Ovary (tissue), 10 donors: ENCODE data around the gene VEPH1. TPM values are rescaled to one million over a fixed set of nuclear protein-coding genes. Genes with fewer than 3 reads are reported as not detected.

ENCODE experiments used
- DNase-seq, 5 donors: peaks; one replicate each; pipeline ENCODE4 v3.0.0-alpha.2; 2019 to 2020
- H3K27ac ChIP-seq, 2 donors: fragments of 200-600 bp; one replicate each; pipeline versions ENCODE4 v1.5.1 to v1.8.0; 2019 to 2022
- H3K27me3 ChIP-seq: fragments of 200-600 bp; one replicate; pipeline ENCODE4 v1.8.0; 2022
- H3K36me3 ChIP-seq: fragments of 200-600 bp; sonication (generic); one replicate; pipeline ENCODE4 v1.5.1; 2019
- H3K4me1 ChIP-seq: one replicate; pipeline ENCODE4 v1.8.1; 2013; ENCODE audit warnings: mild to moderate bottlenecking, moderate library complexity; ENCODE audit not compliant: insufficient read depth
- H3K4me3 ChIP-seq: fragments of 200-600 bp; sonication (generic); one replicate; pipeline ENCODE4 v1.5.1; 2017
- H3K9me3 ChIP-seq, 2 donors: fragments of 200-600 bp in 1 of 2; sonication (generic) in 1 of 2; one replicate each; pipeline versions ENCODE4 v1.5.1 to v1.8.1; 2013 to 2019; ENCODE audit warnings: mild to moderate bottlenecking in 1 of 2, moderate library complexity in 1 of 2
- EP300 ChIP-seq: sonication (generic); formaldehyde crosslinking; IDR thresholded peaks from one replicate; pipeline ENCODE4 v1.6.1; 2017; ENCODE audit warnings: antibody characterized with exemption
- POLR2A ChIP-seq: fragments of 450-650 bp; IDR thresholded peaks from one replicate; pipeline ENCODE4 v1.6.1; 2017; ENCODE audit warnings: antibody characterized with exemption, mild to moderate bottlenecking, moderate library complexity
- WGBS, 3 donors: extraction: QIAGEN DNeasy Blood & Tissue Kit in 1 of 3; methylation state at CpG; one replicate each; pipeline versions ENCODE4 v1.1.5 to v1.1.7; 2013 to 2017; 5-methylcytosine and 5-hydroxymethylcytosine counted together
- intact Hi-C, 4 donors: fragments of 100-400 bp; cut with DNase I; formaldehyde crosslinking; loops; one replicate each; pipeline versions ENCODE4 v1.11.0 to v1.15.1; 2022 to 2023
- long read RNA-seq, 3 donors: library from polyadenylated mRNA in 2 of 3; unstranded in 2 of 3; transcript quantifications; one replicate each; pipeline ENCODE4 v2.0.0 and lab custom pipeline, GENCODE V29; 2021 to 2026
- polyA plus RNA-seq, 2 donors: library from polyadenylated mRNA; stranded (reverse); fragments of 200-250 nt in 1 of 2; fragments of 350-450 nt in 1 of 2; fragmentation: Illumina TruSeq in 1 of 2; extraction: RNeasy Lipid Tissue Mini Kit (QIAGEN cat#74804) in 1 of 2; gene quantifications; one replicate each; pipeline ENCODE4 v1.2.3, GENCODE V29; 2013 to 2014
- total RNA-seq, 7 donors: library from RNA; depleted of rRNA in 2 of 7; stranded (reverse); fragments of >200 nt in 2 of 7; fragmentation: NEBNext Ultra II Directional in 3 of 7; extraction: Animal tissue kit (Norgen Biotek cat#: 25700) in 3 of 7; gene quantifications; one replicate each; pipeline versions ENCODE4 v1.1.0 to v1.2.4, GENCODE V29; 2016 to 2023
- TF ChIP-seq, protein P1 (sequence below), 3 donors: fragments of 450-650 bp in 2 of 3; fragments of 200-600 bp in 1 of 3; IDR thresholded peaks; one replicate each; pipeline versions ENCODE4 v1.5.1 to v1.8.0; 2016 to 2022; ENCODE audit warnings: antibody characterized with exemption in 3 of 3, mild to moderate bottlenecking in 1 of 3
- donor health status: DM: no; HTN: no; CAD: no; lungs with moderate emphysema.
- donor health status: DM: no; HTN: no; CAD: no.
- donor health status: Bipolar disorder and iron deficiency.
- donor health status: DM: yes; HTN: yes; CAD: no.
- donor health status: DM: no; HTN: no; CAD: no.
- donor health status: DM: yes; HTN: yes; CAD: no.

VEPH1 gene
- 1 to 10 TPM in 5 of 7 donors, under 1 TPM in 1, not detected in 1; 0.23 to 4.6 (median 1.9) TPM for total RNA-seq
- 1 to 10 TPM in 1 of 2 donors, under 1 TPM in 1; 0.48 to 1.3 TPM for polyA plus RNA-seq
- long read RNA-seq, donor 1 = 0 reads
- long read RNA-seq, donor 2 = 0 reads
- long read RNA-seq, donor 3, partial matches to known transcripts = 0 of 1 reads
- long read RNA-seq, donor 3, other reads (novel, unspliced or antisense) = 0 of 1 reads

GRCh38 chr3:157502916-157503595 is at the start of gene VEPH1:
Gene VEPH1 (minus strand): TSS chr3:157503416. CDS start chr3:157495349, 8,067 bp downstream.
- H3K36me3 ChIP-seq = no peaks in the 10 kb centered on the region
- H3K4me3 ChIP-seq = no peak within 1 kb of the TSS
- peaks cover 1% of the 10 kb centered on the region for H3K4me1 ChIP-seq
- intact Hi-C loops = no loop called here
- no peak for DNase-seq
- H3K27ac ChIP-seq = no peak within 1 kb of the TSS
- H3K27me3 ChIP-seq = no peaks in the 10 kb centered on the region
- no peaks in the 10 kb centered on the region for H3K9me3 ChIP-seq
- TF ChIP-seq, protein P1, sequence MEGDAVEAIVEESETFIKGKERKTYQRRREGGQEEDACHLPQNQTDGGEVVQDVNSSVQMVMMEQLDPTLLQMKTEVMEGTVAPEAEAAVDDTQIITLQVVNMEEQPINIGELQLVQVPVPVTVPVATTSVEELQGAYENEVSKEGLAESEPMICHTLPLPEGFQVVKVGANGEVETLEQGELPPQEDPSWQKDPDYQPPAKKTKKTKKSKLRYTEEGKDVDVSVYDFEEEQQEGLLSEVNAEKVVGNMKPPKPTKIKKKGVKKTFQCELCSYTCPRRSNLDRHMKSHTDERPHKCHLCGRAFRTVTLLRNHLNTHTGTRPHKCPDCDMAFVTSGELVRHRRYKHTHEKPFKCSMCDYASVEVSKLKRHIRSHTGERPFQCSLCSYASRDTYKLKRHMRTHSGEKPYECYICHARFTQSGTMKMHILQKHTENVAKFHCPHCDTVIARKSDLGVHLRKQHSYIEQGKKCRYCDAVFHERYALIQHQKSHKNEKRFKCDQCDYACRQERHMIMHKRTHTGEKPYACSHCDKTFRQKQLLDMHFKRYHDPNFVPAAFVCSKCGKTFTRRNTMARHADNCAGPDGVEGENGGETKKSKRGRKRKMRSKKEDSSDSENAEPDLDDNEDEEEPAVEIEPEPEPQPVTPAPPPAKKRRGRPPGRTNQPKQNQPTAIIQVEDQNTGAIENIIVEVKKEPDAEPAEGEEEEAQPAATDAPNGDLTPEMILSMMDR (IDR thresholded peaks at IDR 0.05) = no peak
- TF ChIP-seq POLR2A = no peak
- TF ChIP-seq EP300 = no peak
- WGBS, 3 donors = 56 to 62% (median 56%) methylated on average over 7 of the region's 7 CpGs

DNA sequence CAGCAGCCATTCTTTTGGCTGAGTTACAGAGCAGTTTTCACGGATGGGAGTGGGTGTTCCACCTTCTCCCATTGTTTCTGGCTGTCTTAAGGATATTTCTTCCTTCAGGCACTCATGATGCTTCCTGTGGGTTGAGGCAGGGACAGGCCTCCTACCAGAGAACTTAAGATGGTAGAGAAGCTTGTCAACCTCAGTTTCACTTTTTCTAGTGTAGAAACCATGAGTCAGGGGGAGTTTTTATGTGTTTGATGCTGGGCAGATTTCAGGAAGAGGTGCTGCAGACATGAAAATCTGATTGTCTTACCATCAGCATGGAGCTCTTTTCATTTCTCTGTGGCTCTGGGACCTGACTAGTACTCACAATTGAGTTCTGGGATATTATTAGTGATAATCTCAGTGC is 48.7 kb upstream of the VEPH1 start:
- Histone ChIP-seq H3K27ac (no peak overlapping the region), H3K4me1 (no peaks in the 10 kb centered on the region), H3K36me3 (no peaks in the 10 kb centered on the region), H3K4me3 (no peak overlapping the region), H3K9me3 (no peaks in the 10 kb centered on the region), H3K27me3 (no peaks in the 10 kb centered on the region)
- intact Hi-C loops = no loop called here
- no peak for TF ChIP-seq EP300
- TF ChIP-seq POLR2A = no peak
- TF ChIP-seq, protein P1 (IDR thresholded peaks at IDR 0.05) = no peak
- 69 to 94% (median 74%) methylated on average over 1 of the region's 1 CpG for WGBS, 3 donors
- DNase-seq = no peak

DNA sequence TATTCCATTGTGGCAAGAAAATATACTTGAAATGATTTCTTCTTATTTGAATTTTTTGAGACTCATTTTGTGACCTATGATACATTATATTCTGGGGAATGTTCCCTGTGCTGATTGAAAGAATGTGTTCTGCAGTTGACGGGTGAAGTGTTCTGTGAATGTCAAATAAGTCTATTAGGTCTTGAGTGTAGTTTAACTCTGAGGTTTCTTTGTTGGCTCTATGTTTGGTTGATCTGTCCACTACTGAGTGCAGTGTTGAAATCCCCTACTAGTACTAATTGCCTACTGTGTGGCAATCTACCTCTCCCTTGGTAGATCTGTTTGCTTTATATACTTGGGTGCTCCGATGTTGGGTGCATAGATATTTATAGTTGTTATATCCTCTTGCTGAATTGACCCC is 46.3 kb upstream of the VEPH1 start:
- no peaks in the 10 kb centered on the region for H3K36me3 ChIP-seq

DNA sequence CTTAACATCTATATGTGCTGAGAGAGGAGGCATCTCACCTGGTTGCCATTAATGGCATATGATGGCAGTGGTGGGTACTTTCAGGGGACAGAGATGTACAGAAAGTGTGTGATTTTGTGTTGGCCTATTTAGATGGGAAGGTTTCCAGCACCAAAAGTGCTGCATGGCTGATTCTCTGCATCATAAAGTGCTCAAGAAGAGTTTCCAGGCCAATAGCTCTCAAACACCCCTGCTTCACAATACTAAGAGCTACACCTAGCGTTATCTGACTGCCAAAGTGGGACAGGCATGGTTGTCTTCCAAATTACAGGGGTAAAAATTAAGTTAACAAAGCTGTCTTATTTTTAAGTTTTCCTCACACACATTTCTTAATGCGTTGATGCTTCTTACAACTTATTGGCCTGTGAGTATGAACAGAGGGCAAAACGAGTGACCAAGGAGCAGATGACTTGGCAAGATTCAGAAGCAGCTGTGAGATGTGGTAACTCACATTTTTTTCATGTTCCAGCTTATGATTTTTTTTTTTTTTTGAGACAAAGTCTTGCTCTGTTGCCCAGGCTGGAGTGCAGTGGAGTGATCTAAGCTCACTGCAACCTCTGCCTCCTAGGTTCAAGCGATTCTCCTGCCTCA is 41.4 kb upstream of the VEPH1 start:
- Histone ChIP-seq H3K27me3 (no peaks in the 10 kb centered on the region), H3K36me3 (no peaks in the 10 kb centered on the region), H3K9me3 (peaks cover 0 to 5% of the 10 kb centered on the region in 2 donors), H3K4me1 (no peaks in the 10 kb centered on the region), H3K27ac (no peak overlapping the region), H3K4me3 (no peak overlapping the region)
- TF ChIP-seq POLR2A = no peak
- no peak for TF ChIP-seq EP300
- intact Hi-C loops = no loop called here
- 78 to 80% (median 79%) methylated on average over 4 of the region's 4 CpGs for WGBS, 3 donors
- no peak for DNase-seq

More for the DNA sequence above, 46.3 kb upstream of the VEPH1 start:
- Histone ChIP-seq H3K9me3 (no peaks in the 10 kb centered on the region), H3K27me3 (no peaks in the 10 kb centered on the region), H3K4me3 (no peak overlapping the region), H3K4me1 (no peaks in the 10 kb centered on the region), H3K27ac (no peak overlapping the region)
- no peak for DNase-seq
- TF ChIP-seq, protein P1 (IDR thresholded peaks at IDR 0.05) = no peak
- TF ChIP-seq EP300 = no peak
- TF ChIP-seq POLR2A = no peak
- WGBS, 3 donors = 91 to 96% (median 93%) methylated on average over 2 of the region's 2 CpGs
- intact Hi-C loops = no loop called here
